DOHH2 (cell line): Measurements from ENCODE around the gene CTPS2.

Experiments used
- H3F3A ChIP-seq: fragments of 200-600 bp; sonication (generic), shearing (Covaris generic); 2 replicates; pipeline ENCODE4 v1.6.0; 2016; ENCODE audit warnings: antibody characterized with exemption, mild to moderate bottlenecking; ENCODE audit not compliant: control insufficient read depth, insufficient read depth
- H3K27ac ChIP-seq: fragments of 200-600 bp; sonication (generic); 2 replicates; pipeline ENCODE4 v1.5.1; 2014; ENCODE audit warnings: low read depth, mild to moderate bottlenecking, low read length, moderate library complexity
- H3K27me3 ChIP-seq: fragments of 200-600 bp; sonication (generic); 2 replicates; pipeline ENCODE4 v1.6.1; 2014; ENCODE audit warnings: mild to moderate bottlenecking, low read length, mixed read lengths; ENCODE audit not compliant: control insufficient read depth
- H3K36me3 ChIP-seq: fragments of 200-600 bp; sonication (generic); 2 replicates; pipeline ENCODE4 v1.6.1; 2014; ENCODE audit warnings: mild to moderate bottlenecking, low read length, moderate library complexity, mixed read lengths; ENCODE audit not compliant: control insufficient read depth
- H3K4me1 ChIP-seq: fragments of 200-600 bp; sonication (generic); 2 replicates; pipeline ENCODE4 v1.6.1; 2014; ENCODE audit warnings: mild to moderate bottlenecking, low read length, mixed read lengths; ENCODE audit not compliant: control insufficient read depth
- H3K4me2 ChIP-seq: fragments of 200-600 bp; sonication (generic); 2 replicates; pipeline ENCODE4 v1.6.0; 2014; ENCODE audit warnings: mild to moderate bottlenecking, low read length, moderate library complexity
- H3K4me3 ChIP-seq: fragments of 200-600 bp; sonication (generic); 2 replicates; pipeline ENCODE4 v1.5.1; 2014; ENCODE audit warnings: mild to moderate bottlenecking, low read length, mixed read lengths
- H3K79me2 ChIP-seq: fragments of 200-600 bp; sonication (generic); 2 replicates; pipeline ENCODE4 v1.6.1; 2014; ENCODE audit warnings: mild to moderate bottlenecking, low read length, mixed read lengths; ENCODE audit not compliant: control insufficient read depth
- H3K9me2 ChIP-seq: fragments of 200-600 bp; sonication (generic); replicated peaks from 2 replicates; pipeline ENCODE4 v1.6.1; 2014; ENCODE audit warnings: mild to moderate bottlenecking, low read length, mixed read lengths; ENCODE audit not compliant: control insufficient read depth
- H3K9me3 ChIP-seq: fragments of 200-600 bp; sonication (generic); 2 replicates; pipeline ENCODE4 v1.6.1; 2014; ENCODE audit warnings: antibody characterized with exemption, low read length, mixed read lengths; ENCODE audit not compliant: control insufficient read depth, insufficient read depth
- H4K20me1 ChIP-seq: fragments of 200-600 bp; sonication (generic); 2 replicates; pipeline ENCODE4 v1.6.0; 2014; ENCODE audit warnings: low read depth, mild to moderate bottlenecking, antibody characterized with exemption, low read length, moderate library complexity; ENCODE audit not compliant: control insufficient read depth, insufficient read depth
- CTCF ChIP-seq: fragments of 200-600 bp; sonication (generic); IDR thresholded peaks from one replicate; pipeline ENCODE4 v1.5.1; 2014; ENCODE audit warnings: antibody characterized with exemption, mild to moderate bottlenecking, low read depth, low read length; ENCODE audit not compliant: poor library complexity, severe bottlenecking
- EZH2phosphoT487 ChIP-seq: fragments of 200-600 bp; sonication (generic); IDR thresholded peaks from 2 replicates; pipeline ENCODE4 v1.6.1; 2017; ENCODE audit warnings: borderline replicate concordance, mild to moderate bottlenecking, antibody characterized with exemption, low read length, moderate library complexity, mixed read lengths

Gene CTPS2

GRCh38 chrX:16725072-16725471, 12.6 kb upstream of the CTPS2 start:
- Histone ChIP-seq H3K4me3 (no peak overlapping the region), H3K4me2 (no peak overlapping the region), H3K27me3 (no peaks in the 10 kb centered on the region), H3K9me3 (no peaks in the 10 kb centered on the region), H3K36me3 (peaks cover 16% of the 10 kb centered on the region; the same call in 1 of the 2 replicates), H4K20me1 (peaks cover 9% of the 10 kb centered on the region; the same call in 1 of the 2 replicates), H3K27ac (no peak overlapping the region), H3K79me2 (peaks cover 83% of the 10 kb centered on the region), H3K4me1 (peaks cover 21% of the 10 kb centered on the region), H3K9me2 (no peaks in the 10 kb centered on the region), H3F3A (no peaks in the 10 kb centered on the region)
- TF ChIP-seq CTCF = no peak
- TF ChIP-seq EZH2phosphoT487 = no peak

GRCh38 chrX:16722481-16722880, 10.0 kb upstream of the CTPS2 start:
- Histone ChIP-seq H3K79me2 (peaks cover 80% of the 10 kb centered on the region), H3K4me3 (no peak overlapping the region), H3K4me2 (no peak overlapping the region)

GRCh38 chrX:16719334-16720084, 7.0 kb upstream of the CTPS2 start, which contains the start of gene SYAP1:
Gene SYAP1, plus strand, starts transcription at chrX:16719612. Its CDS starts 113 bp downstream, at chrX:16719725.
- TF ChIP-seq CTCF (no peak), EZH2phosphoT487 (no peak)
- peaks cover 5% of the 10 kb centered on the region; the same call in 1 of the 2 replicates for H4K20me1 ChIP-seq

More at GRCh38 chrX:16722481-16722880, 10.0 kb upstream of the CTPS2 start:
- H3K9me3 ChIP-seq = no peaks in the 10 kb centered on the region
- H3K9me2 ChIP-seq = no peaks in the 10 kb centered on the region
- H3K27ac ChIP-seq = no peak overlapping the region
- peaks cover 9% of the 10 kb centered on the region; the same call in 1 of the 2 replicates for H4K20me1 ChIP-seq
- H3K27me3 ChIP-seq = no peaks in the 10 kb centered on the region
- TF ChIP-seq CTCF = no peak
- no peak for TF ChIP-seq EZH2phosphoT487
- H3K4me1 ChIP-seq = peaks cover 26% of the 10 kb centered on the region
- peaks cover 14% of the 10 kb centered on the region; the same call in 1 of the 2 replicates for H3K36me3 ChIP-seq
- H3F3A ChIP-seq = no peaks in the 10 kb centered on the region

More at GRCh38 chrX:16719334-16720084, 7.0 kb upstream of the CTPS2 start, which contains the start of gene SYAP1:
- H3K4me1 ChIP-seq = peaks cover 14% of the 10 kb centered on the region
- H3K4me2 ChIP-seq = peak within 1 kb of the TSS; percentile 91
- H3F3A ChIP-seq = no peaks in the 10 kb centered on the region
- no peaks in the 10 kb centered on the region for H3K27me3 ChIP-seq
- peak within 1 kb of the TSS; percentile 60 for H3K27ac ChIP-seq
- no peaks in the 10 kb centered on the region for H3K9me2 ChIP-seq
- peaks cover 54% of the 10 kb centered on the region for H3K79me2 ChIP-seq
- no peaks in the 10 kb centered on the region for H3K9me3 ChIP-seq
- peaks cover 13% of the 10 kb centered on the region; the same call in 1 of the 2 replicates for H3K36me3 ChIP-seq
- H3K4me3 ChIP-seq = peak within 1 kb of the TSS; percentile 91
